ENCODE results near the gene NXT1. TPM values are rescaled to one million over a fixed set of nuclear protein-coding genes. Genes with fewer than 3 reads are reported as not detected.

Gene NXT1
- total and polyA plus RNA-seq, 2 donors from 2014 or later = 17.6 to 21.4 TPM

DNA sequence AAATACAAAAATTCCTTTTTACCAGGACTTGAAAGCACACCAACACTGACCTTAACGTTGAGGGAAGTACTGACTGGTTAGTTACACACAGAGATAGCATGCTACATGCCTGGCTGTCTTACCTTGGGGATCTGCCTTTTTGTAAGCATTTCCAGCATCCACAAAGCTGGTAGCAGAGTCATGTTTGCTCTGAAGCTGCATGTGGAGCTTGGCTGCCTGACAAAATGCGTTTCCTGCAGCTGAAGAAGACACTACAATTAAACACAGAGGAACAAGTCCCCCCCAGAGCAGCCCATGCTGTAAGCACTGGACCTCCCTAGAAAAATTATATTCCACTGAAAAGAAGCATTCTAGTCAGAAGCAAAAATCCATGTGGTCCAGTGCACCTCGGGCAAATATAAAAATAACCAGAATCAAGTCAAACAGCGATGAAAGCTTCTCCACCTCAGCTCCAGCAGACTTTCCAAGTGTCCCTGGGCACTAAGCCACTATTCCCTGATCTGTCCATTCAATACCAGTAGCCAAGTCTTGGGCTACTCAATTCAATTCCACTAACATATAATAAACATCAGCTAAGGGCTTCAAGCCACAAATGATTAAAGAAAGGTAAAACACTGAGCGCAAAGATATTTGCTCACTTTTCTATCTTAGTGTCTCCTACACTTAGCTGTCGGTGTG, 46.5 kb downstream of the NXT1 start:
- no peak for FAIRE-seq
- no peak overlapping the region for H3K27ac ChIP-seq (ENCODE audit: low read depth in 2 of 2, low read length in 2 of 2)
- no peak for DNase-seq
- H3K27me3 ChIP-seq (ENCODE audit: control insufficient read depth, insufficient read depth, low read length) = no peaks in the 10 kb centered on the region
- no peaks in the 10 kb centered on the region for H3K9me3 ChIP-seq (ENCODE audit: control insufficient read depth in 2 of 3, insufficient read depth in 1 of 3, low read length in 3 of 3)
- H3K4me3 ChIP-seq (ENCODE audit: low read length in 3 of 3) = no peak overlapping the region
- H3K4me1 ChIP-seq (ENCODE audit: control insufficient read depth in 2 of 3, insufficient read depth in 2 of 3, low read depth in 1 of 3, low read length in 3 of 3) = peaks cover 0 to 5% (median 0%) of the 10 kb centered on the region in 3 donors
- peaks cover 0 to 19% (median 15%) of the 10 kb centered on the region in 3 donors for H3K36me3 ChIP-seq (ENCODE audit: control insufficient read depth in 2 of 3, insufficient read depth in 3 of 3, low read length in 3 of 3)
- intact Hi-C loops (cut with DNase I) = no loop called here
- no peak overlapping the region for H3K9ac ChIP-seq (ENCODE audit: low read length in 3 of 3)
- TF ChIP-seq, protein P1, sequence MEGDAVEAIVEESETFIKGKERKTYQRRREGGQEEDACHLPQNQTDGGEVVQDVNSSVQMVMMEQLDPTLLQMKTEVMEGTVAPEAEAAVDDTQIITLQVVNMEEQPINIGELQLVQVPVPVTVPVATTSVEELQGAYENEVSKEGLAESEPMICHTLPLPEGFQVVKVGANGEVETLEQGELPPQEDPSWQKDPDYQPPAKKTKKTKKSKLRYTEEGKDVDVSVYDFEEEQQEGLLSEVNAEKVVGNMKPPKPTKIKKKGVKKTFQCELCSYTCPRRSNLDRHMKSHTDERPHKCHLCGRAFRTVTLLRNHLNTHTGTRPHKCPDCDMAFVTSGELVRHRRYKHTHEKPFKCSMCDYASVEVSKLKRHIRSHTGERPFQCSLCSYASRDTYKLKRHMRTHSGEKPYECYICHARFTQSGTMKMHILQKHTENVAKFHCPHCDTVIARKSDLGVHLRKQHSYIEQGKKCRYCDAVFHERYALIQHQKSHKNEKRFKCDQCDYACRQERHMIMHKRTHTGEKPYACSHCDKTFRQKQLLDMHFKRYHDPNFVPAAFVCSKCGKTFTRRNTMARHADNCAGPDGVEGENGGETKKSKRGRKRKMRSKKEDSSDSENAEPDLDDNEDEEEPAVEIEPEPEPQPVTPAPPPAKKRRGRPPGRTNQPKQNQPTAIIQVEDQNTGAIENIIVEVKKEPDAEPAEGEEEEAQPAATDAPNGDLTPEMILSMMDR (IDR thresholded peaks at IDR 0.05; ENCODE audit: borderline replicate concordance, extremely low read depth, insufficient read depth) = no peak

DNA sequence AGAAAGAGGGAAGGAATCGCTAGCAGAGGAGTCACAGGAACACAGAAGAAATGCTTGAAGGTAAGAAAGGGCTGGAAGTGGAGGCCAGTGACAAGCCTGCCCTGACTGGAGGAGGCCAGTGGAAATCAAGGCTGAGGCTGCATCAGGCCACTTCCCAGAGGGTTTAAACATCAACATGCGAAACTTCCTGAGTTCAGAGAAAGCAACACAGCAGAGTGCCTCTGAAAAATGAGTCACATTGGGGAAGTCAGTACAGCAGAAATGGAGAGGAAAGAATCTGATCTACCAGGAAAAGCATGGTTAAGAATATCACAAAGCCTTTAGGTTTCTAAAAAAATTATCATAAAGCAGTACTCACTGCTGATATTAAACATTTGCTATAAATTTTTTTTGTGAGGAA, 47.4 kb downstream of the NXT1 start:
- H3K9ac ChIP-seq (ENCODE audit: low read length in 3 of 3) = no peak overlapping the region
- DNase-seq (no peak), FAIRE-seq (no peak)
- intact Hi-C loops (cut with DNase I) = no loop called here
- peaks cover 0 to 19% (median 15%) of the 10 kb centered on the region in 3 donors for H3K36me3 ChIP-seq (ENCODE audit: control insufficient read depth in 2 of 3, insufficient read depth in 3 of 3, low read length in 3 of 3)
- no peak overlapping the region for H3K27ac ChIP-seq (ENCODE audit: low read depth in 2 of 2, low read length in 2 of 2)
- H3K4me1 ChIP-seq (ENCODE audit: control insufficient read depth in 2 of 3, insufficient read depth in 2 of 3, low read depth in 1 of 3, low read length in 3 of 3) = peaks cover 0 to 5% (median 0%) of the 10 kb centered on the region in 3 donors
- H3K9me3 ChIP-seq (ENCODE audit: control insufficient read depth in 2 of 3, insufficient read depth in 1 of 3, low read length in 3 of 3) = no peaks in the 10 kb centered on the region
- TF ChIP-seq, protein P1 (IDR thresholded peaks at IDR 0.05; ENCODE audit: borderline replicate concordance, extremely low read depth, insufficient read depth) = no peak
- no peaks in the 10 kb centered on the region for H3K27me3 ChIP-seq (ENCODE audit: control insufficient read depth, insufficient read depth, low read length)
- no peak overlapping the region for H3K4me3 ChIP-seq (ENCODE audit: low read length in 3 of 3)

DNA sequence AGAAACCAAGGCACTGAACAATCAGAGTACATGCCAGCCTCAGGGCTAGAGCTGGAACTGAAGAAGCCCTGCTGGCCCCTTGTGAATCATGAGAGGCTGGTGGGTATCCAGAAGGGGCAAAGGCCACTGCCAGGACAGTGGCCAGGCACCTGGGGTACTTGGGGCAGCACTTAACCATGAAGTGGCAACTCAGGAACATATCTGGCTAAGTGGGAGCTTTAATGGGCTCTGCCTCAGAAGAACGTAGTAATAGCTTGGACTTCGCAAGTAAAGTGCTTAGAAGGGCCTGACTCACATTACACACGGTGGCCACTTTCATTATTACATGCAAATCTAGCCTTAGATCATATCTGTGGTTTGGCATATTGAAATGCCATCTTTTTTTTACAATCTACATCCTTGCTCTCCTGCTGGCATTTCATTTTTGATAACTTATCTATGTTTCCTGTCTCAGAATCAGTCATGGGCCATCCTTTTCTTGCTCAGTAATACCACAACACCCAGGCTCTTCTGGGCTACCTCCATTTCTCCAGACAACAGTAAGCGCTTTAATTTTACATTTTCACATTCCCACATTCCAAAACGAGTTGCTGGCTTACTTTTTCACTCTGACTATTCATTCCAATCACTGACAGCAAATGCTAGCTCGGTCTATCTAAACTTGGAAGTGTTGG, 49.1 kb downstream of the NXT1 start:
- Histone ChIP-seq H3K36me3 (ENCODE audit: control insufficient read depth in 2 of 3, insufficient read depth in 3 of 3, low read length in 3 of 3) (peaks cover 0 to 5% (median 3%) of the 10 kb centered on the region in 3 donors), H3K27ac (ENCODE audit: low read depth in 2 of 2, low read length in 2 of 2) (no peak overlapping the region), H3K9me3 (ENCODE audit: control insufficient read depth in 2 of 3, insufficient read depth in 1 of 3, low read length in 3 of 3) (no peaks in the 10 kb centered on the region), H3K4me1 (ENCODE audit: control insufficient read depth in 2 of 3, insufficient read depth in 2 of 3, low read depth in 1 of 3, low read length in 3 of 3) (peaks cover 0 to 5% (median 0%) of the 10 kb centered on the region in 3 donors), H3K4me3 (ENCODE audit: low read length in 3 of 3) (no peak overlapping the region), H3K9ac (ENCODE audit: low read length in 3 of 3) (no peak overlapping the region), H3K27me3 (ENCODE audit: control insufficient read depth, insufficient read depth, low read length) (no peaks in the 10 kb centered on the region)
- DNase-seq = no peak
- no peak for FAIRE-seq
- intact Hi-C loops (cut with DNase I) = no loop called here
- TF ChIP-seq, protein P1 (IDR thresholded peaks at IDR 0.05; ENCODE audit: borderline replicate concordance, extremely low read depth, insufficient read depth) = no peak
